Mammary epithelial cell (primary cell): Measurements from ENCODE around the gene MAGI1.

ENCODE experiments used
- EZH2 ChIP-seq: IDR thresholded peaks from 2 replicates; pipeline ENCODE4 v1.6.1; 2012; ENCODE audit warnings: low read length, inconsistent platforms, borderline replicate concordance
- TF ChIP-seq, protein P1 (sequence below), 2 donors: IDR thresholded peaks in 1 of 2; conservative IDR thresholded peaks in 1 of 2; 2 replicates each; pipeline ENCODE4 v1.5.1; 2011 to 2012; ENCODE audit warnings: inconsistent platforms in 2 of 2, low read length in 2 of 2, mild to moderate bottlenecking in 2 of 2, control low read depth in 1 of 2, low read depth in 1 of 2; ENCODE audit not compliant: insufficient read depth in 1 of 2; ENCODE audit errors: extremely low read depth in 1 of 2

DNA sequence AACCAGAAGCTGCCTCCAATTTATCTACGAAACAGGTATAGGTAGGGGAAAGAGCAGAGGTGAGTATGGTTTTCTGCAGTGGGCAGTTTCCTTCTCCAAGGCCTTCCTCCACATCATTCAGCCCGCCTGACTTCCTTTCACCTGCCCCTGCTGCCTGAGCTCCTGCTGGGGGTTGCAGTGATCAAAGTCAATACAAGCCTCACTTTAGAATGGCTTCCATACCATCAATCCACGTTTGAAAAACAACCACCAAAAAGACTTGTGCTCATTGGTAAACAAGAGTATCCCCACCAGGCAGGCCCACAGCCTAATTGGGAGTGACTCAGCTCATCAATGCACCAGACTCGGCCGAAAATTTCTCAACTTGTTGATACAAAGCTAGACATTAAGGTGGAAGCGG is 159.9 kb downstream of the MAGI1 start:
- TF ChIP-seq, protein P1, sequence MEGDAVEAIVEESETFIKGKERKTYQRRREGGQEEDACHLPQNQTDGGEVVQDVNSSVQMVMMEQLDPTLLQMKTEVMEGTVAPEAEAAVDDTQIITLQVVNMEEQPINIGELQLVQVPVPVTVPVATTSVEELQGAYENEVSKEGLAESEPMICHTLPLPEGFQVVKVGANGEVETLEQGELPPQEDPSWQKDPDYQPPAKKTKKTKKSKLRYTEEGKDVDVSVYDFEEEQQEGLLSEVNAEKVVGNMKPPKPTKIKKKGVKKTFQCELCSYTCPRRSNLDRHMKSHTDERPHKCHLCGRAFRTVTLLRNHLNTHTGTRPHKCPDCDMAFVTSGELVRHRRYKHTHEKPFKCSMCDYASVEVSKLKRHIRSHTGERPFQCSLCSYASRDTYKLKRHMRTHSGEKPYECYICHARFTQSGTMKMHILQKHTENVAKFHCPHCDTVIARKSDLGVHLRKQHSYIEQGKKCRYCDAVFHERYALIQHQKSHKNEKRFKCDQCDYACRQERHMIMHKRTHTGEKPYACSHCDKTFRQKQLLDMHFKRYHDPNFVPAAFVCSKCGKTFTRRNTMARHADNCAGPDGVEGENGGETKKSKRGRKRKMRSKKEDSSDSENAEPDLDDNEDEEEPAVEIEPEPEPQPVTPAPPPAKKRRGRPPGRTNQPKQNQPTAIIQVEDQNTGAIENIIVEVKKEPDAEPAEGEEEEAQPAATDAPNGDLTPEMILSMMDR (conservative IDR thresholded peaks at IDR 0.05 in 1 of 2, IDR thresholded peaks at IDR 0.05 in 1 of 2; ENCODE audit: extremely low read depth in 1 of 2, insufficient read depth in 1 of 2, low read depth in 1 of 2, low read length in 2 of 2), result no peak
- TF ChIP-seq EZH2, result no peak
